Pancreas (tissue), 10 donors: ENCODE measurements around the gene NMU. TPM values are rescaled to one million over a fixed set of nuclear protein-coding genes. Genes with fewer than 3 reads are reported as not detected.
"Not testable (repeated sequence)": the region's sequence is repeated elsewhere in the genome, so short reads cannot be mapped to it uniquely, and the experiment has no call there.

Experiments used
- ATAC-seq, 4 donors: fragments of 200-7000 bp; cut with Tn5 transposase; one replicate each; pipeline versions ENCODE4 v1.8.0 to v1.9.1; 2020; ENCODE audit warnings: mild to moderate bottlenecking in 4 of 4, moderate library complexity in 4 of 4
- DNase-seq, 6 donors: peaks; one replicate each; pipeline ENCODE4 v3.0.0-alpha.2; 2020
- FAIRE-seq: peaks from 2 replicates; lab custom pipeline; 2012; peaks lifted over from hg19 to GRCh38; lab: Jason Lieb, UNC
- H3K27ac ChIP-seq, 4 donors: fragments of 200-600 bp; sonication (generic); 1 replicate in 3 of 4; 2 replicates in 1 of 4; pipeline versions ENCODE4 v1.5.0 to v1.8.0; 2020
- H3K27me3 ChIP-seq, 4 donors: fragments of 200-600 bp; one replicate each; pipeline ENCODE4 v1.8.0; 2021
- H3K36me3 ChIP-seq, 3 donors: fragments of 200-600 bp; sonication (generic) in 1 of 3; one replicate each; pipeline versions ENCODE4 v1.5.0 to v1.8.0; 2020 to 2021
- H3K4me1 ChIP-seq, 3 donors: fragments of 200-600 bp; one replicate each; pipeline ENCODE4 v1.8.0; 2021
- H3K4me3 ChIP-seq, 4 donors: fragments of 200-600 bp; sonication (generic) in 2 of 4; one replicate each; pipeline versions ENCODE4 v1.5.0 to v1.8.0; 2020 to 2021
- H3K9me3 ChIP-seq, 4 donors: fragments of 200-600 bp; one replicate each; pipeline ENCODE4 v1.8.0; 2021
- CTCF ChIP-seq, 4 donors: fragments of 200-600 bp; sonication (generic) in 3 of 4; IDR thresholded peaks; one replicate each; pipeline versions ENCODE4 v1.5.0 to v1.8.0; 2021; ENCODE audit warnings: antibody characterized with exemption in 4 of 4
- WGBS, 2 donors: extraction: QIAGEN DNeasy Blood & Tissue Kit; methylation state at CpG; one replicate each; pipeline ENCODE4 v1.1.7; 2013; 5-methylcytosine and 5-hydroxymethylcytosine counted together
- intact Hi-C, 3 donors: fragments of 100-400 bp; cut with DNase I; formaldehyde crosslinking; loops; one replicate each; pipeline versions ENCODE4 v1.11.1 to v1.14.2; 2022
- polyA plus RNA-seq, 2 donors: library from polyadenylated mRNA; stranded (reverse); fragments of 200-250 nt; gene quantifications; one replicate each; pipeline ENCODE4 v1.2.3, GENCODE V29; 2013
- total RNA-seq, 6 donors: library from RNA; stranded (reverse); fragmentation: NEBNext Ultra II Directional in 4 of 6; extraction: Animal tissue kit (Norgen Biotek cat#: 25700) in 4 of 6; gene quantifications; one replicate each; pipeline versions ENCODE4 v1.2.1 to v1.2.4, GENCODE V29; 2021 to 2023
- donor health status: healthy with polysubstance abuse.
- donor health status: DM: no; HTN: no; CAD: no; lungs with moderate emphysema.
- donor health status: DM: no; HTN: no; CAD: no.
- donor health status: control.
- donor health status: control.
- donor health status: Bipolar disorder and iron deficiency.
- donor health status: DM: yes; HTN: yes; CAD: no.
- donor health status: DM: no; HTN: no; CAD: no.
- donor health status: DM: no; HTN: no; CAD: no.
- donor health status: DM: yes; HTN: yes; CAD: no.

Gene NMU, protein sequence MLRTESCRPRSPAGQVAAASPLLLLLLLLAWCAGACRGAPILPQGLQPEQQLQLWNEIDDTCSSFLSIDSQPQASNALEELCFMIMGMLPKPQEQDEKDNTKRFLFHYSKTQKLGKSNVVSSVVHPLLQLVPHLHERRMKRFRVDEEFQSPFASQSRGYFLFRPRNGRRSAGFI
- total RNA-seq (under 1 TPM in 1 of 6 donors, not detected in 5; 0.76 TPM), polyA plus RNA-seq (not detected)

DNA sequence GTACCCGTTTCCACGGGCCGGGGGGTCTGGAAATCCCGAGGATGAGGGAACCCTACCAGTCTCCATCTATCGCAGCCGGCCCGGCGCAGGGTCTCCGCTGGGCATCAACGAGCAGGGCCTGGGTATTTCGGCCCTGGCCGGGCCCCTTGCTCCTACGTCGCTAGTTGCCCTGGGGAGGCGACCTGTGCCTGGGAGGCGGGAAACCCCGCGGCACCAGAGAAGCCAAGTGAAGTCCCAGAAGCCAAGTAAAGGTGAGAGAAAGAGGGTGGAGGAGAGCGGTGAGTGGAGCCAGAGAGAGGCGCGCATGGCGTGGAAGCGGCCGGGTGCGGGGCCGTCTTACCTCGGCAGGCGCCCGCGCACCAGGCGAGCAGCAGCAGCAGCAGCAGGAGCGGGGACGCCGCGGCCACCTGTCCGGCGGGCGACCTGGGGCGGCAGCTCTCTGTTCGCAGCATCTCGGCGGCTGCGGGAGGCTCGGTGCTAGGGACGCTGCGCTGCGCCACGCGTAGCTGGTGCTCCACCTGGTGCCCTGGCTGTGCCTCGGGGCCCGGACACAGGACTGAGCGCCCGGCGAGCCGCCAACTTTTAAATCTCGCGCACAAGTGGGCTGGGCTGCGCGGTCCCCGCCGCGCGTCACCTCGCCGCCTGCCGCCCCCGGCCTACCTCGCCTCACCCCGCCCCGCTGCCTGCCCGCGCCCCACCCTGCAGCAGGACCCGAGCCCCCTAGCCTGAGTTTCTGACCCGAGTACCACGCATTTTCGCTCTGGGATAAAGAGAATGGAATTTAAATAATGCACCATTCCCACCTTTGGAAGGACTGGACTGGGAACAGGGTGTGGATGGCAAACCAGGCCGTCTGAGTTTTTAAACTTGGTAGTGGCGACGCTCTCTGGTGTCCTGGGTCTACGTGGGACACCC lies at the start of gene NMU:
NMU (minus strand) TSS at position 558 of the 915 bp plus-strand sequence; CDS start at position 452, 106 bp downstream.
- Histone ChIP-seq H3K27ac (no peak within 1 kb of the TSS), H3K36me3 (no peaks in the 10 kb centered on the region), H3K27me3 (peaks cover 0 to 14% (median 6%) of the 10 kb centered on the region in 4 donors), H3K4me1 (no peaks in the 10 kb centered on the region), H3K9me3 (no peaks in the 10 kb centered on the region), H3K4me3 (peak within 1 kb of the TSS in 3 of 4 donors; percentile 1 to 47 (median 21))
- ATAC-seq (peak; percentile 61 to 92 (median 86)), FAIRE-seq (no peak), DNase-seq (peak; percentile 33 to 75 (median 40))
- 0 to 1% methylated on average over 75 to 80 of the region's 80 CpGs for WGBS, 2 donors
- intact Hi-C loops, result no loop called here
- no peak for TF ChIP-seq CTCF (IDR thresholded peaks at IDR 0.05)

DNA sequence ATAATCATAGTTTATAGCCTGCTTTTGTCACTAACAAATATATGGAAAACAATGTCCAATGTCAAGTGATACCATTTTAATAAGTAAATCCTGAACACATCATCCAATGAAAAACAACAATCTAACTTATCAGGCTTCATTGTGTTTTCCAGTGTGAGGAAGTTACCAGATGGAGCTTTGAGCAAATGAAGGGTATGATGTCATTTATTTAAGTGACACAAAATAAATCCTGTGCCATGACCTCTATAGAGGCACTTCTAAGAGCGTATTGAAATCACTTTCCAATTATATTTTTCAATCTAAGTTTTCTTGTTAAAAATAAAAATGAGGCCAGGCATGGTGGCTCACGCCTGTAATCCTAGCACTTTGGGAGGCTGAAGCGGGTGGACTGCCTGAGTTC lies 48.2 kb upstream of the NMU start:
- H3K9me3 ChIP-seq, result no peaks in the 10 kb centered on the region
- no peaks in the 10 kb centered on the region for H3K27me3 ChIP-seq
- no peak overlapping the region for H3K27ac ChIP-seq
- TF ChIP-seq CTCF (IDR thresholded peaks at IDR 0.05), result no peak
- no peak for DNase-seq
- no peak overlapping the region for H3K4me3 ChIP-seq
- intact Hi-C loops, result no loop called here
- no peaks in the 10 kb centered on the region for H3K4me1 ChIP-seq
- no peak for FAIRE-seq
- ATAC-seq, result no peak
- no peaks in the 10 kb centered on the region for H3K36me3 ChIP-seq
- whole genome bisulfite sequencing, 2 donors, result 75 to 84% methylated on average over 3 of the region's 3 CpGs

DNA sequence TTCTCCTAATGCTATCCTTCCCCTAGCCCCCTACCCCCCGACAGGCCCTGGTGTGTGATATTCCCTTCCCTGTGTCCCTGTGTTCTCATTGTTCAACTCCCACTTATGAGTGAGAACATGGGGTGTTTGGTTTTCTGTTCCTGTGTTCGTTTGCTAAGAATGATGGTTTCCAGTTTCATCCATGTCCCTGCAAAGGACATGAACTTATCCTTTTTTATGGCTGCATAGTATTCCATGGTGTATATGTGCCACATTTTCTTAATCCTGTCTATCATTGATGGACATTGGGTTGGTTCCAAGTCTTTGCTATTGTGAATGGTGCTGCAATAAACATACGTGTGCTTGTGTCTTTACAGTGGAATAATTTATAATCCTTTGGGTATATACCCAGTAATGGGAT lies 46.7 kb upstream of the NMU start:
- H3K9me3 ChIP-seq, H3K27me3 ChIP-seq, DNase-seq, H3K4me1 ChIP-seq, ATAC-seq, H3K27ac ChIP-seq, H3K4me3 ChIP-seq, FAIRE-seq, intact Hi-C loops, H3K36me3 ChIP-seq: not testable (repeated sequence)
- 56 to 64% methylated on average over 3 of the region's 3 CpGs for WGBS, 2 donors

- 23 to 29% methylated on average over 1 of the region's 1 CpG for WGBS, 2 donors
- H3K27ac ChIP-seq, result no peak overlapping the region
- no peak for DNase-seq
- H3K4me3 ChIP-seq, result no peak overlapping the region
- ATAC-seq, result no peak
- no peaks in the 10 kb centered on the region for H3K27me3 ChIP-seq
- TF ChIP-seq CTCF (IDR thresholded peaks at IDR 0.05), result no peak
- no peak for FAIRE-seq
- H3K36me3 ChIP-seq, result no peaks in the 10 kb centered on the region
- intact Hi-C loops, result no loop called here
- no peaks in the 10 kb centered on the region for H3K4me1 ChIP-seq
- no peaks in the 10 kb centered on the region for H3K9me3 ChIP-seq
Measured at GRCh38 chr4:55682295-55682694, 46.2 kb upstream of the NMU start.

DNA sequence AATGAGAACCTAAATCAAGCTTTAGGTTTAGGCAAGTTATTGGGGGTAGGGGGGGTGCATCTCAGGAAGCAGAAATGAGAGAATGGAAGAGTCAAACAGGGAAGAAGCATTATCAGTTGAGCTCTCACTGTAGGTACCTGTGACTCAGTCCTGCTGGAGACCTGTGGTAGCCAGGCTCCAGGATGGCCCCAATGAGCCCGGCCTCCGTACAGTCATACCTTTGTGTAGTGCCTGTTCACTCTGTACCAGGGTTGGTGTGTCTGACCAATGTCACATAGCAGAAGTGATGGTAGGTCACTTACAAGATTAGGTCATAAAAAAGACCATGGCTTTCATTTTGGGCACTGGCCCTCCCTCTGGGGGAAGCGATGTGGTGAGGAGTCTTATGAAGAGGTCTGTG lies 45.3 kb upstream of the NMU start:
- Histone ChIP-seq H3K27ac (no peak overlapping the region), H3K9me3 (no peaks in the 10 kb centered on the region), H3K36me3 (no peaks in the 10 kb centered on the region), H3K4me3 (no peak overlapping the region), H3K27me3 (no peaks in the 10 kb centered on the region), H3K4me1 (no peaks in the 10 kb centered on the region)
- no peak for FAIRE-seq
- 88 to 92% methylated on average over 3 of the region's 3 CpGs for WGBS, 2 donors
- no peak for TF ChIP-seq CTCF (IDR thresholded peaks at IDR 0.05)
- no peak for ATAC-seq
- intact Hi-C loops, result no loop called here
- no peak for DNase-seq
